Mesodermal cell (in vitro differentiated cells): ENCODE data around the gene ABHD8.
"Not testable (repeated sequence)": the region's sequence is repeated elsewhere in the genome, so short reads cannot be mapped to it uniquely, and the experiment has no call there.

ENCODE experiments used
- H3K27ac ChIP-seq: 2 replicates; pipeline ENCODE4 v1.7.0; 2013; ENCODE audit warnings: mild to moderate bottlenecking, low read depth, low read length, moderate library complexity; ENCODE audit not compliant: severe bottlenecking
- H3K36me3 ChIP-seq: 2 replicates; pipeline ENCODE4 v1.7.1; 2013; ENCODE audit warnings: mild to moderate bottlenecking, low read length, moderate library complexity; ENCODE audit not compliant: control insufficient read depth, insufficient read depth
- H3K4me1 ChIP-seq: one replicate; pipeline ENCODE4 v1.7.1; 2013; ENCODE audit warnings: mild to moderate bottlenecking, low read length; ENCODE audit not compliant: insufficient read depth, control insufficient read depth, poor library complexity, severe bottlenecking
- H3K4me3 ChIP-seq: 2 replicates; pipeline ENCODE4 v1.7.0; 2013; ENCODE audit warnings: low read length, control low read depth, mild to moderate bottlenecking; ENCODE audit not compliant: insufficient read depth, poor library complexity, severe bottlenecking; ENCODE audit errors: extremely low read depth
- H3K9me3 ChIP-seq: 2 replicates; pipeline ENCODE4 v1.7.1; 2013; ENCODE audit warnings: mild to moderate bottlenecking, low read length, moderate library complexity; ENCODE audit not compliant: control insufficient read depth
- WGBS, 2 experiments: methylation state at CpG; one replicate each; pipeline ENCODE4 v1.1.5; 2013; ENCODE audit warnings: missing lambda C conversion rate in 2 of 2; ENCODE audit not compliant: insufficient coverage in 2 of 2; 5-methylcytosine and 5-hydroxymethylcytosine counted together

ABHD8 gene

GRCh38 chr19:17304386-17305215 lies 1.4 kb upstream of the ABHD8 start:
- no peak overlapping the region for H3K27ac ChIP-seq
- H3K36me3 ChIP-seq, result peaks cover 8% of the 10 kb centered on the region
- 87 to 90% methylated on average over 7 to 10 of the region's 12 CpGs for WGBS, 2 experiments
- H3K4me3 ChIP-seq, result peak overlapping the region; percentile 76
- peaks cover 9% of the 10 kb centered on the region for H3K4me1 ChIP-seq
- H3K9me3 ChIP-seq, result no peaks in the 10 kb centered on the region

GRCh38 chr19:17303940-17304267 lies 679 bp upstream of the ABHD8 start:
- no peak overlapping the region for H3K4me3 ChIP-seq
- 80 to 93% methylated on average over 9 to 10 of the region's 12 CpGs for WGBS, 2 experiments
- H3K9me3 ChIP-seq, result no peaks in the 10 kb centered on the region
- H3K4me1 ChIP-seq, result peaks cover 7% of the 10 kb centered on the region
- no peak overlapping the region for H3K27ac ChIP-seq
- H3K36me3 ChIP-seq, result peaks cover 9% of the 10 kb centered on the region

GRCh38 chr19:17302391-17303166 lies 646 bp downstream of the ABHD8 start:
- Histone ChIP-seq H3K36me3 (peaks cover 20% of the 10 kb centered on the region), H3K4me3 (peak overlapping the region; percentile 50), H3K4me1 (peaks cover 6% of the 10 kb centered on the region), H3K27ac (no peak overlapping the region), H3K9me3 (peaks cover 6% of the 10 kb centered on the region)
- WGBS, 2 experiments, result 28 to 32% methylated on average over 21 to 29 of the region's 29 CpGs

- Histone ChIP-seq H3K4me3 (no peak overlapping the region), H3K36me3 (peaks cover 27% of the 10 kb centered on the region), H3K9me3 (peaks cover 6% of the 10 kb centered on the region), H3K4me1 (peaks cover 6% of the 10 kb centered on the region), H3K27ac (no peak overlapping the region)
- WGBS, 2 experiments, result 95 to 96% methylated on average over 50 to 51 of the region's 51 CpGs
Observed at GRCh38 chr19:17300992-17301619, 2.1 kb downstream of the ABHD8 start.

GRCh38 chr19:17296976-17297375 lies 6.2 kb downstream of the ABHD8 start:
- peaks cover 4% of the 10 kb centered on the region for H3K4me1 ChIP-seq
- peaks cover 42% of the 10 kb centered on the region for H3K36me3 ChIP-seq
- H3K4me3 ChIP-seq, result no peak overlapping the region
- H3K9me3 ChIP-seq, result peaks cover 6% of the 10 kb centered on the region
- WGBS, 2 experiments, result 93 to 94% methylated on average over 5 to 6 of the region's 6 CpGs
- no peak overlapping the region for H3K27ac ChIP-seq

- no peak overlapping the region for H3K27ac ChIP-seq
Observed at GRCh38 chr19:17296273-17296672, 7.0 kb downstream of the ABHD8 start.

GRCh38 chr19:17295551-17295950 lies 7.7 kb downstream of the ABHD8 start:
- not testable (repeated sequence) for H3K27ac ChIP-seq, H3K4me1 ChIP-seq, H3K4me3 ChIP-seq, H3K9me3 ChIP-seq
- peaks cover 37% of the 10 kb centered on the region for H3K36me3 ChIP-seq
- 96 to 100% methylated on average over 6 of the region's 6 CpGs for WGBS, 2 experiments

More at GRCh38 chr19:17296273-17296672, 7.0 kb downstream of the ABHD8 start:
- Histone ChIP-seq H3K36me3 (peaks cover 38% of the 10 kb centered on the region), H3K4me3 (no peak overlapping the region), H3K4me1 (peaks cover 4% of the 10 kb centered on the region), H3K9me3 (peaks cover 6% of the 10 kb centered on the region)
- WGBS, 2 experiments, result 75 to 93% methylated on average over 3 of the region's 4 CpGs

GRCh38 chr19:17294051-17294891 lies 9.0 kb downstream of the ABHD8 start:
- Histone ChIP-seq H3K27ac (no peak overlapping the region), H3K36me3 (peaks cover 37% of the 10 kb centered on the region), H3K4me3 (no peak overlapping the region), H3K4me1 (peaks cover 4% of the 10 kb centered on the region), H3K9me3 (peaks cover 6% of the 10 kb centered on the region)
- 82 to 90% methylated on average over 45 to 47 of the region's 48 CpGs for WGBS, 2 experiments

GRCh38 chr19:17293605-17294004 lies 9.6 kb downstream of the ABHD8 start:
- H3K9me3 ChIP-seq, result peaks cover 6% of the 10 kb centered on the region
- H3K4me1 ChIP-seq, result peaks cover 4% of the 10 kb centered on the region
- peaks cover 34% of the 10 kb centered on the region for H3K36me3 ChIP-seq
- 93 to 98% methylated on average over 13 of the region's 14 CpGs for WGBS, 2 experiments
- H3K27ac ChIP-seq, result no peak overlapping the region
- H3K4me3 ChIP-seq, result peak overlapping the region; percentile 52
